SK-N-SH treated with all-trans-retinoic acid at 6 μM for 48 hours (cell line): Measurements from ENCODE around the gene WDR37.

Experiments used
- ATAC-seq: fragments of 200-7000 bp; cut with Tn5 transposase; 3 replicates; pipeline ENCODE4 v1.9.1; 2020; ENCODE audit warnings: mild to moderate bottlenecking, moderate library complexity
- ARNTL ChIP-seq: fragments of 450-650 bp; formaldehyde crosslinking; IDR thresholded peaks from 2 replicates; pipeline ENCODE4 v1.5.0; 2020; ENCODE audit warnings: low read depth, mild to moderate bottlenecking, moderate library complexity, borderline replicate concordance
- CSDC2 ChIP-seq: fragments of 250-450 bp; sonication (Bioruptor Pico); IDR thresholded peaks from 2 replicates; pipeline ENCODE4 v1.5.0; 2020; ENCODE audit warnings: mild to moderate bottlenecking, moderate library complexity
- ESRRG ChIP-seq: fragments of 250-450 bp; sonication (Bioruptor Pico); IDR thresholded peaks from 2 replicates; pipeline ENCODE4 v1.6.1; 2021; ENCODE audit warnings: mild to moderate bottlenecking
- GLIS3 ChIP-seq: fragments of 250-450 bp; sonication (Bioruptor Pico); IDR thresholded peaks from 2 replicates; pipeline ENCODE4 v1.5.0; 2020; ENCODE audit warnings: mild to moderate bottlenecking, moderate library complexity
- ISL1 ChIP-seq: fragments of 250-450 bp; sonication (Bioruptor Pico); IDR thresholded peaks from 2 replicates; pipeline ENCODE4 v2.1.2; 2022; ENCODE audit warnings: mild to moderate bottlenecking, moderate library complexity
- OSR1 ChIP-seq: fragments of 250-450 bp; sonication (Bioruptor Pico); IDR thresholded peaks from 2 replicates; pipeline ENCODE4 v1.8.0; 2022; ENCODE audit warnings: moderate library complexity, mild to moderate bottlenecking, inconsistent platforms
- PPARA ChIP-seq: fragments of 250-450 bp; sonication (Bioruptor Pico); IDR thresholded peaks from 2 replicates; pipeline ENCODE4 v1.5.0; 2020; ENCODE audit warnings: mild to moderate bottlenecking, borderline replicate concordance
- RARB ChIP-seq: fragments of 250-450 bp; sonication (Bioruptor Pico); IDR thresholded peaks from 2 replicates; pipeline ENCODE4 v1.8.0; 2021; ENCODE audit warnings: mild to moderate bottlenecking, moderate library complexity
- SNAI2 ChIP-seq: fragments of 250-450 bp; sonication (Bioruptor Pico); IDR thresholded peaks from 2 replicates; pipeline ENCODE4 v1.5.0; 2020; ENCODE audit warnings: mild to moderate bottlenecking, moderate library complexity
- TCF4 ChIP-seq: fragments of 250-450 bp; sonication (Bioruptor Pico); IDR thresholded peaks from 2 replicates; pipeline ENCODE4 v1.8.0; 2021; ENCODE audit warnings: mild to moderate bottlenecking, moderate library complexity, borderline replicate concordance
- TOX ChIP-seq: fragments of 250-450 bp; sonication (Bioruptor Pico); IDR thresholded peaks from 2 replicates; pipeline ENCODE4 v1.8.0; 2021; ENCODE audit warnings: mild to moderate bottlenecking, moderate library complexity, borderline replicate concordance
- ZC3H10 ChIP-seq: fragments of 250-450 bp; sonication (Bioruptor Pico); IDR thresholded peaks from 2 replicates; pipeline ENCODE4 v1.5.1; 2021; ENCODE audit warnings: mild to moderate bottlenecking, moderate library complexity
- ZFP3 ChIP-seq: fragments of 250-450 bp; sonication (Bioruptor Pico); IDR thresholded peaks from 2 replicates; pipeline ENCODE4 v1.5.0; 2020; ENCODE audit warnings: mild to moderate bottlenecking, moderate library complexity
- ZFP30 ChIP-seq: fragments of 450-650 bp; formaldehyde crosslinking; IDR thresholded peaks from 2 replicates; pipeline ENCODE4 v1.5.0; 2022; ENCODE audit warnings: mild to moderate bottlenecking, moderate library complexity
- ZNF565 ChIP-seq: fragments of 450-650 bp; formaldehyde crosslinking; conservative IDR thresholded peaks from 2 replicates; pipeline ENCODE4 v1.5.0; 2020; ENCODE audit warnings: low read depth, mild to moderate bottlenecking, moderate library complexity
- ZNF70 ChIP-seq: fragments of 450-650 bp; formaldehyde crosslinking; IDR thresholded peaks from 2 replicates; pipeline ENCODE4 v1.5.0; 2020; ENCODE audit warnings: mild to moderate bottlenecking, moderate library complexity
- ZNF8 ChIP-seq: fragments of 450-650 bp; formaldehyde crosslinking; IDR thresholded peaks from 2 replicates; pipeline ENCODE4 v1.5.0; 2020; ENCODE audit warnings: mild to moderate bottlenecking, moderate library complexity
- TF ChIP-seq, protein P1 (sequence below): fragments of 250-450 bp; sonication (Bioruptor Pico); IDR thresholded peaks from 2 replicates; pipeline ENCODE4 v1.5.1; 2021; ENCODE audit warnings: mild to moderate bottlenecking, moderate library complexity
- TF ChIP-seq, protein P2 (sequence below): fragments of 250-450 bp; sonication (Bioruptor Pico); IDR thresholded peaks from 2 replicates; pipeline ENCODE4 v1.8.0; 2021; ENCODE audit warnings: low read depth, mild to moderate bottlenecking, moderate library complexity, borderline replicate concordance
- TF ChIP-seq, protein P3 (sequence below): fragments of 250-450 bp; sonication (Bioruptor Pico); IDR thresholded peaks from 2 replicates; pipeline ENCODE4 v1.5.1; 2020; ENCODE audit warnings: low read depth, mild to moderate bottlenecking, moderate library complexity
- TF ChIP-seq, protein P4 (sequence below): fragments of 250-450 bp; sonication (Bioruptor Pico); IDR thresholded peaks from 2 replicates; pipeline ENCODE4 v1.8.0; 2020; ENCODE audit warnings: mild to moderate bottlenecking, moderate library complexity, borderline replicate concordance
- TF ChIP-seq, protein P5 (sequence below): fragments of 250-450 bp; sonication (Bioruptor Pico); IDR thresholded peaks from 2 replicates; pipeline ENCODE4 v1.5.0; 2020; ENCODE audit warnings: mild to moderate bottlenecking, moderate library complexity

WDR37 gene

DNA sequence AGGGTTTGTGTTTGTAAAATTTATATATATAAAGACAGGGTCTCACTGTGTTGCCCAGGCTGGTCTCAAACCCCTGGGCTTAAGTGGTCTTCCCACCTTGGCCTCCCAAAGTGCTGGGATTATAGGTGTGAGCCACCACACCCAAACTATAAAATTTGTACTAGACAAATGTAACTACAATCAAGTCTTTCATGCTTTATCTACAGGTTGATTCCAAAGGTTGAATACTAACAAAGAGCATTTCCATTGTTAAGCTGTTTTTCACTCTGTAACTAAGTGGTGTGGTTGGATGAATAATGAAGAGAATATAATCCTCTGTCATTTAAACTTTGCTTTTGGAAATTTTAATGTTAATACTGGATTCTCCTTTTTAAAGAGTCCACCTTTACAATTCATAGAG, 22.5 kb downstream of the WDR37 start:
- TF ChIP-seq, protein P1, sequence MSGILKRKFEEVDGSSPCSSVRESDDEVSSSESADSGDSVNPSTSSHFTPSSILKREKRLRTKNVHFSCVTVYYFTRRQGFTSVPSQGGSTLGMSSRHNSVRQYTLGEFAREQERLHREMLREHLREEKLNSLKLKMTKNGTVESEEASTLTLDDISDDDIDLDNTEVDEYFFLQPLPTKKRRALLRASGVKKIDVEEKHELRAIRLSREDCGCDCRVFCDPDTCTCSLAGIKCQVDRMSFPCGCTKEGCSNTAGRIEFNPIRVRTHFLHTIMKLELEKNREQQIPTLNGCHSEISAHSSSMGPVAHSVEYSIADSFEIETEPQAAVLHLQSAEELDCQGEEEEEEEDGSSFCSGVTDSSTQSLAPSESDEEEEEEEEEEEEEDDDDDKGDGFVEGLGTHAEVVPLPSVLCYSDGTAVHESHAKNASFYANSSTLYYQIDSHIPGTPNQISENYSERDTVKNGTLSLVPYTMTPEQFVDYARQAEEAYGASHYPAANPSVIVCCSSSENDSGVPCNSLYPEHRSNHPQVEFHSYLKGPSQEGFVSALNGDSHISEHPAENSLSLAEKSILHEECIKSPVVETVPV (CRISPR knock-in tag), result no peak
- no peak for TF ChIP-seq GLIS3 (CRISPR knock-in tag)
- TF ChIP-seq ZFP3, result no peak
- TF ChIP-seq ZFP30 (CRISPR knock-in tag), result no peak
- TF ChIP-seq, protein P2, sequence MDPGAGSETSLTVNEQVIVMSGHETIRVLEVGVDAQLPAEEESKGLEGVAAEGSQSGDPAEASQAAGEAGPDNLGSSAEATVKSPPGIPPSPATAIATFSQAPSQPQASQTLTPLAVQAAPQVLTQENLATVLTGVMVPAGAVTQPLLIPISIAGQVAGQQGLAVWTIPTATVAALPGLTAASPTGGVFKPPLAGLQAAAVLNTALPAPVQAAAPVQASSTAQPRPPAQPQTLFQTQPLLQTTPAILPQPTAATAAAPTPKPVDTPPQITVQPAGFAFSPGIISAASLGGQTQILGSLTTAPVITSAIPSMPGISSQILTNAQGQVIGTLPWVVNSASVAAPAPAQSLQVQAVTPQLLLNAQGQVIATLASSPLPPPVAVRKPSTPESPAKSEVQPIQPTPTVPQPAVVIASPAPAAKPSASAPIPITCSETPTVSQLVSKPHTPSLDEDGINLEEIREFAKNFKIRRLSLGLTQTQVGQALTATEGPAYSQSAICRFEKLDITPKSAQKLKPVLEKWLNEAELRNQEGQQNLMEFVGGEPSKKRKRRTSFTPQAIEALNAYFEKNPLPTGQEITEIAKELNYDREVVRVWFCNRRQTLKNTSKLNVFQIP (CRISPR knock-in tag), result no peak
- no peak for TF ChIP-seq TOX (CRISPR knock-in tag)
- TF ChIP-seq ZC3H10 (CRISPR knock-in tag), result no peak
- TF ChIP-seq ZNF70 (CRISPR knock-in tag), result no peak
- no peak for TF ChIP-seq ZNF565 (CRISPR knock-in tag)
- TF ChIP-seq ISL1 (CRISPR knock-in tag), result no peak
- TF ChIP-seq, protein P3, sequence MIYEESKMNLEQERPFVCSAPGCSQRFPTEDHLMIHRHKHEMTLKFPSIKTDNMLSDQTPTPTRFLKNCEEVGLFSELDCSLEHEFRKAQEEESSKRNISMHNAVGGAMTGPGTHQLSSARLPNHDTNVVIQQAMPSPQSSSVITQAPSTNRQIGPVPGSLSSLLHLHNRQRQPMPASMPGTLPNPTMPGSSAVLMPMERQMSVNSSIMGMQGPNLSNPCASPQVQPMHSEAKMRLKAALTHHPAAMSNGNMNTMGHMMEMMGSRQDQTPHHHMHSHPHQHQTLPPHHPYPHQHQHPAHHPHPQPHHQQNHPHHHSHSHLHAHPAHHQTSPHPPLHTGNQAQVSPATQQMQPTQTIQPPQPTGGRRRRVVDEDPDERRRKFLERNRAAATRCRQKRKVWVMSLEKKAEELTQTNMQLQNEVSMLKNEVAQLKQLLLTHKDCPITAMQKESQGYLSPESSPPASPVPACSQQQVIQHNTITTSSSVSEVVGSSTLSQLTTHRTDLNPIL (CRISPR knock-in tag), result no peak
- no peak for TF ChIP-seq ARNTL (CRISPR knock-in tag)
- no peak for TF ChIP-seq RARB (CRISPR knock-in tag)
- no peak for ATAC-seq

DNA sequence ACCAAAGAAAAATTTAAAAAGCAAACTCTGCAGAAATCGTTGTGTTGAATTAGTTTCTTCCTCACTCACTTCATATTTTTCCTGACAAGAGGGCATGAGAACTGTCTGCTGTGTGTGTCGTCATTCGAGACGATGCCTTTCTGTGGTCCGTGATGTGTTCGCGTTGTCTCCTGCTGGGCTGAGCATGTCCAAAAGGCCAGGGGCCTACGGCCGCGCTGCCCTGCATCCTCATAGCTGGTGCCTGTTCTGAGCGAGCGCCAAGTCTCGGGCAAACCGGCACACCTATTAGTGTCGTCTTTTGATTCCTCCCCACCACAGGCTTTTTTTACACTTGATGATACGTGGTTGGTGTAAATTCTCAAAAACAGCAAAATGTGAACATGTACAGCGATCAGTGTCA, 27.4 kb downstream of the WDR37 start:
- no peak for ATAC-seq
- TF ChIP-seq ISL1 (CRISPR knock-in tag) (no peak), ZNF8 (CRISPR knock-in tag) (no peak), ESRRG (CRISPR knock-in tag) (no peak), ARNTL (CRISPR knock-in tag) (no peak), SNAI2 (CRISPR knock-in tag) (no peak), CSDC2 (no peak), GLIS3 (CRISPR knock-in tag) (no peak), OSR1 (CRISPR knock-in tag) (no peak), ZNF565 (CRISPR knock-in tag) (no peak), ZFP30 (CRISPR knock-in tag) (no peak), PPARA (CRISPR knock-in tag) (no peak), TCF4 (CRISPR knock-in tag) (no peak), ZC3H10 (CRISPR knock-in tag) (no peak), ZNF70 (CRISPR knock-in tag) (no peak), TOX (CRISPR knock-in tag) (no peak)
- TF ChIP-seq, protein P4, sequence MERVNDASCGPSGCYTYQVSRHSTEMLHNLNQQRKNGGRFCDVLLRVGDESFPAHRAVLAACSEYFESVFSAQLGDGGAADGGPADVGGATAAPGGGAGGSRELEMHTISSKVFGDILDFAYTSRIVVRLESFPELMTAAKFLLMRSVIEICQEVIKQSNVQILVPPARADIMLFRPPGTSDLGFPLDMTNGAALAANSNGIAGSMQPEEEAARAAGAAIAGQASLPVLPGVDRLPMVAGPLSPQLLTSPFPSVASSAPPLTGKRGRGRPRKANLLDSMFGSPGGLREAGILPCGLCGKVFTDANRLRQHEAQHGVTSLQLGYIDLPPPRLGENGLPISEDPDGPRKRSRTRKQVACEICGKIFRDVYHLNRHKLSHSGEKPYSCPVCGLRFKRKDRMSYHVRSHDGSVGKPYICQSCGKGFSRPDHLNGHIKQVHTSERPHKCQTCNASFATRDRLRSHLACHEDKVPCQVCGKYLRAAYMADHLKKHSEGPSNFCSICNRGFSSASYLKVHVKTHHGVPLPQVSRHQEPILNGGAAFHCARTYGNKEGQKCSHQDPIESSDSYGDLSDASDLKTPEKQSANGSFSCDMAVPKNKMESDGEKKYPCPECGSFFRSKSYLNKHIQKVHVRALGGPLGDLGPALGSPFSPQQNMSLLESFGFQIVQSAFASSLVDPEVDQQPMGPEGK, result no peak
- TF ChIP-seq, protein P5, sequence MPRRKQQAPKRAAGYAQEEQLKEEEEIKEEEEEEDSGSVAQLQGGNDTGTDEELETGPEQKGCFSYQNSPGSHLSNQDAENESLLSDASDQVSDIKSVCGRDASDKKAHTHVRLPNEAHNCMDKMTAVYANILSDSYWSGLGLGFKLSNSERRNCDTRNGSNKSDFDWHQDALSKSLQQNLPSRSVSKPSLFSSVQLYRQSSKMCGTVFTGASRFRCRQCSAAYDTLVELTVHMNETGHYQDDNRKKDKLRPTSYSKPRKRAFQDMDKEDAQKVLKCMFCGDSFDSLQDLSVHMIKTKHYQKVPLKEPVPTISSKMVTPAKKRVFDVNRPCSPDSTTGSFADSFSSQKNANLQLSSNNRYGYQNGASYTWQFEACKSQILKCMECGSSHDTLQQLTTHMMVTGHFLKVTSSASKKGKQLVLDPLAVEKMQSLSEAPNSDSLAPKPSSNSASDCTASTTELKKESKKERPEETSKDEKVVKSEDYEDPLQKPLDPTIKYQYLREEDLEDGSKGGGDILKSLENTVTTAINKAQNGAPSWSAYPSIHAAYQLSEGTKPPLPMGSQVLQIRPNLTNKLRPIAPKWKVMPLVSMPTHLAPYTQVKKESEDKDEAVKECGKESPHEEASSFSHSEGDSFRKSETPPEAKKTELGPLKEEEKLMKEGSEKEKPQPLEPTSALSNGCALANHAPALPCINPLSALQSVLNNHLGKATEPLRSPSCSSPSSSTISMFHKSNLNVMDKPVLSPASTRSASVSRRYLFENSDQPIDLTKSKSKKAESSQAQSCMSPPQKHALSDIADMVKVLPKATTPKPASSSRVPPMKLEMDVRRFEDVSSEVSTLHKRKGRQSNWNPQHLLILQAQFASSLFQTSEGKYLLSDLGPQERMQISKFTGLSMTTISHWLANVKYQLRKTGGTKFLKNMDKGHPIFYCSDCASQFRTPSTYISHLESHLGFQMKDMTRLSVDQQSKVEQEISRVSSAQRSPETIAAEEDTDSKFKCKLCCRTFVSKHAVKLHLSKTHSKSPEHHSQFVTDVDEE (CRISPR knock-in tag), result no peak
- TF ChIP-seq, protein P1 (CRISPR knock-in tag), result no peak
- TF ChIP-seq, protein P3 (CRISPR knock-in tag), result no peak
